HT-29 (cell line): Measurements from ENCODE around the gene CHCHD4. TPM values are rescaled to one million over a fixed set of nuclear protein-coding genes. Genes with fewer than 3 reads are reported as not detected.

Experiments used
- total RNA-seq: library from RNA; depleted of rRNA; stranded (reverse); fragments of >200 nt; shearing (Covaris generic); gene quantifications from 2 replicates; pipeline ENCODE4 v1.2.3, GENCODE V29; 2014; rRNA removed

The CHCHD4 gene
- total RNA-seq, 1 experiment from 2014 or later = 11.7 TPM

Other genes starting within 250 kb of the CHCHD4 start
- not detected in 2 replicates for gene WNT7A, start 244.8 kb downstream of the CHCHD4 start, total RNA-seq
- 22.1 and 23.1 TPM in 2 replicates for gene TMEM43, start 182 bp upstream of the CHCHD4 start, total RNA-seq
- 8.6 and 9.3 TPM in 2 replicates for gene XPC, start 53.7 kb upstream of the CHCHD4 start, total RNA-seq
- gene LSM3, start 53.9 kb upstream of the CHCHD4 start, total RNA-seq = 7.1 and 7.4 TPM in 2 replicates